Astrocyte (in vitro differentiated cells and primary cell): ENCODE measurements around the gene AFF4. TPM values are rescaled to one million over a fixed set of nuclear protein-coding genes. Genes with fewer than 3 reads are reported as not detected.

Experiments used
- DNase-seq: peaks from one replicate; pipeline ENCODE4 v3.0.0-alpha.2; 2010; ENCODE audit warnings: low read depth
- FAIRE-seq: peaks from 2 replicates; lab custom pipeline; 2011; peaks lifted over from hg19 to GRCh38; lab: Jason Lieb, UNC
- H2AFZ ChIP-seq: 2 replicates; pipeline ENCODE4 v1.6.0; 2012; ENCODE audit warnings: low read depth, low read length, inconsistent platforms
- H3K27ac ChIP-seq: 2 replicates; pipeline ENCODE4 v1.5.1; 2011; ENCODE audit warnings: low read depth, low read length, inconsistent platforms
- H3K27me3 ChIP-seq: 2 replicates; pipeline ENCODE4 v1.6.0; 2011; ENCODE audit warnings: low read length, inconsistent platforms; ENCODE audit not compliant: insufficient read depth
- H3K36me3 ChIP-seq: 2 replicates; pipeline ENCODE4 v1.5.1; 2011; ENCODE audit warnings: low read length, inconsistent platforms; ENCODE audit not compliant: insufficient read depth
- H3K4me1 ChIP-seq: 2 replicates; pipeline ENCODE4 v1.5.1; 2011; ENCODE audit warnings: low read length, inconsistent platforms; ENCODE audit not compliant: insufficient read depth
- H3K4me2 ChIP-seq: 2 replicates; pipeline ENCODE4 v1.6.0; 2012; ENCODE audit warnings: low read length, inconsistent platforms
- H3K4me3 ChIP-seq: 2 replicates; pipeline ENCODE4 v1.5.1; 2011; ENCODE audit warnings: low read depth, mild to moderate bottlenecking, low read length, inconsistent platforms; ENCODE audit not compliant: insufficient read depth
- H3K79me2 ChIP-seq: 2 replicates; pipeline ENCODE4 v1.6.0; 2012; ENCODE audit warnings: mild to moderate bottlenecking, low read length, inconsistent platforms; ENCODE audit not compliant: insufficient read depth
- H3K9ac ChIP-seq: 2 replicates; pipeline ENCODE4 v1.6.0; 2012; ENCODE audit warnings: mild to moderate bottlenecking, low read length, inconsistent platforms
- H3K9me3 ChIP-seq: 2 replicates; pipeline ENCODE4 v1.5.1; 2012; ENCODE audit warnings: low read depth, mild to moderate bottlenecking, low read length, inconsistent platforms; ENCODE audit not compliant: insufficient read depth
- H4K20me1 ChIP-seq: 2 replicates; pipeline ENCODE4 v1.6.0; 2012; ENCODE audit warnings: low read length, inconsistent platforms; ENCODE audit not compliant: insufficient read depth
- H3K27ac Mint-ChIP-seq: one replicate; pipeline ENCODE4 v1.8.0; 2021; ENCODE audit warnings: mild to moderate bottlenecking, mixed read lengths; ENCODE audit not compliant: unreplicated experiment
- H3K27me3 Mint-ChIP-seq: one replicate; pipeline ENCODE4 v1.8.0; 2021; ENCODE audit warnings: low read depth, mixed read lengths; ENCODE audit not compliant: unreplicated experiment
- H3K36me3 Mint-ChIP-seq: one replicate; pipeline ENCODE4 v1.8.0; 2021; ENCODE audit warnings: low read depth, mixed read lengths; ENCODE audit not compliant: unreplicated experiment
- H3K4me1 Mint-ChIP-seq: one replicate; pipeline ENCODE4 v1.8.0; 2021; ENCODE audit warnings: low read depth, mixed read lengths; ENCODE audit not compliant: unreplicated experiment
- H3K4me3 Mint-ChIP-seq: one replicate; pipeline ENCODE4 v1.8.0; 2021; ENCODE audit warnings: mild to moderate bottlenecking, moderate library complexity, mixed read lengths; ENCODE audit not compliant: unreplicated experiment
- H3K9me3 Mint-ChIP-seq: one replicate; pipeline ENCODE4 v1.8.0; 2021; ENCODE audit warnings: mild to moderate bottlenecking, mixed read lengths; ENCODE audit not compliant: unreplicated experiment
- CTCF ChIP-seq: IDR thresholded peaks from 2 replicates; pipeline ENCODE4 v1.5.1; 2011; ENCODE audit warnings: low read depth, mild to moderate bottlenecking, inconsistent platforms, low read length, moderate library complexity; ENCODE audit not compliant: insufficient read depth
- EZH2 ChIP-seq: IDR thresholded peaks from 2 replicates; pipeline ENCODE4 v1.6.1; 2012; ENCODE audit warnings: mild to moderate bottlenecking, low read length, inconsistent platforms; ENCODE audit not compliant: insufficient read depth
- total RNA-seq: library from RNA; stranded (reverse); gene quantifications from 2 replicates; pipeline ENCODE4 v1.2.1, GENCODE V29; 2021

Gene AFF4
- total RNA-seq, 1 donor from 2014 or later = 163 TPM

- Mint-ChIP-seq H3K27me3 (no peaks in the 10 kb centered on the region), H3K36me3 (peaks cover 20% of the 10 kb centered on the region), H3K4me3 (no peak overlapping the region), H3K27ac (no peak overlapping the region), H3K9me3 (no peaks in the 10 kb centered on the region), H3K4me1 (peaks cover 14% of the 10 kb centered on the region)
- Histone ChIP-seq H3K36me3 (peaks cover 71% of the 10 kb centered on the region), H3K9ac (no peak overlapping the region), H3K4me3 (no peak overlapping the region), H3K4me2 (no peak overlapping the region), H3K27ac (no peak overlapping the region), H2AFZ (no peak overlapping the region), H4K20me1 (peaks cover 45% of the 10 kb centered on the region), H3K4me1 (no peaks in the 10 kb centered on the region), H3K9me3 (no peaks in the 10 kb centered on the region), H3K79me2 (peaks cover 35% of the 10 kb centered on the region), H3K27me3 (no peaks in the 10 kb centered on the region)
- TF ChIP-seq CTCF = no peak
- TF ChIP-seq EZH2 = no peak
- FAIRE-seq (no peak), DNase-seq (no peak)
Measured at GRCh38 chr5:132889501-132889900, 73.9 kb downstream of the AFF4 start.

GRCh38 chr5:132887283-132887682 lies 76.2 kb downstream of the AFF4 start:
- Histone ChIP-seq H4K20me1 (peaks cover 26% of the 10 kb centered on the region), H3K36me3 (peaks cover 56% of the 10 kb centered on the region), H3K9me3 (no peaks in the 10 kb centered on the region), H3K4me1 (no peaks in the 10 kb centered on the region), H3K4me3 (no peak overlapping the region), H3K9ac (no peak overlapping the region), H3K27me3 (no peaks in the 10 kb centered on the region), H3K27ac (no peak overlapping the region), H3K79me2 (peaks cover 14% of the 10 kb centered on the region), H3K4me2 (no peak overlapping the region), H2AFZ (no peak overlapping the region)
- Mint-ChIP-seq H3K27me3 (no peaks in the 10 kb centered on the region), H3K4me3 (no peak overlapping the region), H3K9me3 (no peaks in the 10 kb centered on the region), H3K36me3 (peaks cover 16% of the 10 kb centered on the region), H3K27ac (no peak overlapping the region), H3K4me1 (peaks cover 19% of the 10 kb centered on the region)
- DNase-seq = no peak
- TF ChIP-seq EZH2 (no peak), CTCF (no peak)
- FAIRE-seq = no peak

GRCh38 chr5:132886064-132886823 lies 77.2 kb downstream of the AFF4 start:
- H3K4me3 Mint-ChIP-seq = no peak overlapping the region
- Histone ChIP-seq H3K4me1 (no peaks in the 10 kb centered on the region), H3K9me3 (no peaks in the 10 kb centered on the region), H3K79me2 (peaks cover 14% of the 10 kb centered on the region), H3K4me3 (no peak overlapping the region), H3K36me3 (peaks cover 54% of the 10 kb centered on the region), H3K27me3 (no peaks in the 10 kb centered on the region), H3K4me2 (no peak overlapping the region), H2AFZ (no peak overlapping the region), H3K9ac (no peak overlapping the region), H4K20me1 (peaks cover 20% of the 10 kb centered on the region), H3K27ac (no peak overlapping the region)
- H3K27me3 Mint-ChIP-seq = no peaks in the 10 kb centered on the region
- H3K36me3 Mint-ChIP-seq = peaks cover 16% of the 10 kb centered on the region
- H3K27ac Mint-ChIP-seq = no peak overlapping the region
- peaks cover 19% of the 10 kb centered on the region for H3K4me1 Mint-ChIP-seq
- H3K9me3 Mint-ChIP-seq = no peaks in the 10 kb centered on the region
- FAIRE-seq (no peak), DNase-seq (no peak)
- no peak for TF ChIP-seq CTCF
- no peak for TF ChIP-seq EZH2
